NOMO-1 treated with dmso at 0.1 percent for 144 hours (cell line): ENCODE measurements around the gene KIN.
"Not testable (repeated sequence)": the region's sequence is repeated elsewhere in the genome, so short reads cannot be mapped to it uniquely, and the experiment has no call there.

ENCODE experiments used
- DNase-seq: peaks from one replicate; lab custom pipeline; 2025; ENCODE audit not compliant: unreplicated experiment; lab: John Stamatoyannopoulos, UW

Gene KIN, protein sequence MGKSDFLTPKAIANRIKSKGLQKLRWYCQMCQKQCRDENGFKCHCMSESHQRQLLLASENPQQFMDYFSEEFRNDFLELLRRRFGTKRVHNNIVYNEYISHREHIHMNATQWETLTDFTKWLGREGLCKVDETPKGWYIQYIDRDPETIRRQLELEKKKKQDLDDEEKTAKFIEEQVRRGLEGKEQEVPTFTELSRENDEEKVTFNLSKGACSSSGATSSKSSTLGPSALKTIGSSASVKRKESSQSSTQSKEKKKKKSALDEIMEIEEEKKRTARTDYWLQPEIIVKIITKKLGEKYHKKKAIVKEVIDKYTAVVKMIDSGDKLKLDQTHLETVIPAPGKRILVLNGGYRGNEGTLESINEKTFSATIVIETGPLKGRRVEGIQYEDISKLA

DNA sequence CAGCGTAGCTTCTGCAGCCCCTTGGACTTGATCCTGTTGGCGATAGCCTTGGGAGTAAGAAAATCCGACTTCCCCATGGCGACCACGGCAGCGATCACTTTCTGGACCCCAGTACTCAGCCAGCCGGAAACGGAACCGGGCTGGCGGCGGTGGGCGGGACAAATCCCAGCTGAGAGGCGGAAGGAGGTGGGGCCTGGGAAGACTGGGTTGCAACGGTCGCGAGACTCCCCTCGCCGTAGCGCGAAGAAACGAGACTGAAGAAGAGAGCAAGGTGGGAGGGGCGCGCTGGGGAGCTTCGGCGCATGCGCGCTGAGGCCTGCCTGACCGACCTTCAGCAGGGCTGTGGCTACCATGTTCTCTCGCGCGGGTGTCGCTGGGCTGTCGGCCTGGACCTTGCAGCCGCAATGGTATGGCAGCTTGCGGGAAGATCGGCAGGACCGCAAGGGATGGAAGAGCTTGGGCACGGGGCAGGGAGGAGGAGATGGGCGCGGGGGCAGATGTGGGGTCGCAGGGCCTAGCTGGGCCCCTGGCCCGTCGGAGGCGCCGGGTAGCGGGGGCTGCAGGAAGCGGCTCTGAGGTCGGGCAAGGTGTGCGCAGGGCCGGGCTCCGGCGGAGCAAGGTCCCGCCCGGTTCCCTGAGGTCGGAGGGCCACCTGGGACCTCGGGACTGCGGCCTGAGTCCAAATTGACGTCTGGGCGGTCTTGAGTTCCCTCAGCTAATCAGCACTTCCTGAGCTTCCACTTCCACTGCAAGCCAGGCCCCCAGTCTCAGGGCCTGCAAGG is at the start of gene KIN, which contains the start of gene ATP5F1C:
Gene KIN (minus strand): TSS at position 137 of the 782 bp plus-strand sequence. CDS start 60 bp downstream, at position 77.
Gene ATP5F1C (plus strand): TSS at position 321 of the 782 bp plus-strand sequence. CDS start 31 bp downstream, at position 352.
- peak; percentile 96 for DNase-seq

DNA sequence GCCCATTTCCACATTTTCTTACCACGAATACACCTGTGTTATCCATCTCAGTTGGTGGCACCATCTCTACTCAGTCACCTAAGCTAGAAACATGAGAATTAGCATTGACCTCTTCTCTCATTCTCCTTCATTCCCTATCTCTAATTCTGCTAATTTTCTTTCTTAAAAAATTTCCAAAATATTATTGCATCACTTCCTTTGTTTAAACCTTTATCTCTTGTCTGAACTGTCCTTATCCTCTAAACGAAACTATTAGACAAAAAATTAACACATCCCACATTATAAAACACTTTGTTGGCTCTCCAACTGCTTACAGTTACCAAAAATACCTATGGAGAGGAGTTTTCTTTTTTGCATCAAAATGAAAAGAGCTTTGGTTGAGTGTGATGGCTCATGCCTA is 48.8 kb upstream of the KIN start:
- no peak for DNase-seq

GRCh38 chr10:7834262-7834661 is 46.5 kb upstream of the KIN start:
- DNase-seq: no peak

GRCh38 chr10:7833210-7833609 is 45.4 kb upstream of the KIN start:
- no peak for DNase-seq

DNA sequence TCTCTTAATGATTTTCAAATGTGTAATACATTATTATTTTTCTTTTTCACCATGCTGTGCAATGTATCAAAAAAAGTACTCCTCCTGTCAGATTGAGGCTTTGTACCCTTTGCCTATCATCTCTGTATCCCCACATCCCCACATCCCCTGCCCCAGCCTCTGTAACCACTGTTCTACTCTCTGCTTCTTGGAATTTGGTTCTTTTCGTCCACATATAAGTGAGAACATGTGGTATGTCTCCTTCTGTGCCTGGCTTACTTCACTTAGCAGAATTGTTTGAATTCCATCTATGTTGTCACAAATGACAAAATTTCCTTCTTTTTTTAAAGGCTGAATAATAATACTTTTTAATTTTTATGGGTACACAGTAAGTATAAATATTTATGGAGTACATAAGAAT is 44.3 kb upstream of the KIN start:
- no peak for DNase-seq

DNA sequence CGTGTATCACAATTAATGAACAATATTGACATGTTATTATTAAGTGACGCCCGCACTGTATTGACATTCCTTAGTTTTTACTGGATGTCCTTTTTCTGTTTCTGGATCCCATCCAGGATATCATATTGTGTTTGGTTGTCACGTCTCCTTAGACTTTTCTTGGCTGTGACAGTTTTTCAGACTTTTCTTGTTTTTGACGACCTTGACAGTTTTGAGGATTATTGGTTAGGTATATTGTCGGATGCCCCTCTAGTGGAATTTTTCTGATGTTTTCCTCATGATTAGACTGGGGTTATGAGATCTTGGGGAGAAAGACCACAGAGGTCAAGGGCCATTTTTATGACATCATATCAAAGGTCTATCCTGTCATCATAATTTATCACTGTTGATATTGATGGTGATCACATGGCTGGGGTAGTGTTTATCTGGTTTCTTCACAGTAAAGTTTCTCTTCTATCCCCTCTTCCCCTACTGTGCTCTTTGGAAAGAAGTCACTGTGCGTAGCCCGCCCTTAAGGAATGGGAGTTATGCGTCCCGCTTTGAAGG is 41.6 kb upstream of the KIN start:
- DNase-seq: no peak

DNA sequence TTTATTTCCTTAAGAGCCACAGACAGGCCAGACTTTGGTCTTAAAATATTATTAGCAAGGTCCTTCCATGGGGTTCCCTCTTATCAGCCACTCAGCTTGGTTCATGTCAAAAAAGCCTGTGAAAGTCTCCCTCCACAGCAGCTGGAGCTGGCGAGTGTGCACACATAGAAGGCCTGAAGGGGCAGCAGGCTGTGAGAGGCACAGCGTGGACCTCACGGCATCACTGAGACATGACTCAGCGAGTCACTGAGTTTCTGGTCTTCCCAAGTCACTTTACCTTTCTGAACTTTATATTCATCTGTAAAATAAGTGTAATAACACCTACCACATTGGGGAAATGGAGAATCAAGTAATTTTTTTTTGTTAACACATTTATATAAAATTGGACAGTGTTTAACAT is 39.2 kb upstream of the KIN start:
- no peak for DNase-seq

GRCh38 chr10:7824251-7824650 is 36.5 kb upstream of the KIN start:
- no peak for DNase-seq

DNA sequence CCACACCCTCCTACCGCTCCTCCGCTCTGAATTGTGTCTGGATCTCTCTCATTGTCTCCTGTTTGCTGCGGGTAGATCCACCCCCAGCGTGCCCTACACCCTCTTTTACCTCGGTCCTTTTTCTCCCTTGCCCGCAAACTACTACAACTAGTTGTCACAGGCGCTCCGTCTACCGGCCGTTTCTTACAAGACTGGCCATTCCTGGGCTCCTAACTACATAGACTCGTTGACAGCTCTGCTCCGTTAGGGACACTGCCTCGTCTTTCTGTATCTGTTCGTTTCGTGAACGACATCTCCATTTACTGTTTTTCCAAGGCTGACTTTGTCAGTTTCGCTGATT is 31.3 kb upstream of the KIN start:
- peak; percentile 17 for DNase-seq

- DNase-seq: peak; percentile 80
Measured at GRCh38 chr10:7818295-7819120, 30.7 kb upstream of the KIN start, which contains the start of gene TAF3. TAF3 (plus strand) TSS chr10:7818505; CDS start chr10:7818710, 205 bp downstream.

- no peak for DNase-seq
Measured at GRCh38 chr10:7817984-7818294, 30.1 kb upstream of the KIN start.

DNA sequence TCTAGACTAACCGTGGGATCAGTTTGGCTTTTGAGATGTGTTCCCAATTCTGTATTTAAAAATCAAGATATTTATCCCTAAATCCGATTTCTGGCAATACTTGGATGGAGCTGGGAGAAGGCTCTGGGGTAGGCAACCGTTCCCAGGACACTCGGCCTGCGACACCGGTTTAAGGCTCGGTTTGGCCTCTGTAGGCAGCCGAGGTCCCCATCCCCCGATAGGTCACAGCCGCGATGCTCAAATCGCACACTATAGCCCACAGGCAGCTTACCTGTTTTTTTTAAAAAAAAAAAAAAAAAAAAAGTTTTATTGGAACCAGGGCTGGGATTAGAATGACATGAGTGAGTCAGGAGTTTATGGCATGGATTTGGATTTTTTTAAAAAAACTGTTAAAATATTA is 29.8 kb upstream of the KIN start:
- DNase-seq: no peak

- no peak for DNase-seq
Measured at GRCh38 chr10:7813481-7813880, 25.7 kb upstream of the KIN start.

DNA sequence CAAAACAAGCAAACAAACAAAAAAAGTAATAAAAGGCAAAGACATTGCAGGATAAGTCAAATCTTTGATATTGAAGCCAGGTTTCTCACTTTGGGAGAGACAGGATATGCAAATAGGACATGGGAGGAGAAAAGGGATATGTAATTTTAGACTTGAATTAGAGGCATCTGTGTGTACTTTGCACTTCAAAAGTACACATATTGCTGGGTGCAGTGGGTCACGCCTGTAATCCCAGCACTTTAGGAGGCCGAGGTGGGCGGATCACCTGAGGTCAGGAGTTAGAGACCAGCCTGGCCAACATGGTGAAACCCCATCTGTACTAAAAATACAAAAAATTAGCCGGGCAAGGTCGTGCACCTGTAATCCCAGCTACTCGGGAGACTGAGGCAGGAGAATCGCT is 23.9 kb upstream of the KIN start:
- DNase-seq: not testable (repeated sequence)

GRCh38 chr10:7811000-7811399 is 23.2 kb upstream of the KIN start:
- DNase-seq: no peak

DNA sequence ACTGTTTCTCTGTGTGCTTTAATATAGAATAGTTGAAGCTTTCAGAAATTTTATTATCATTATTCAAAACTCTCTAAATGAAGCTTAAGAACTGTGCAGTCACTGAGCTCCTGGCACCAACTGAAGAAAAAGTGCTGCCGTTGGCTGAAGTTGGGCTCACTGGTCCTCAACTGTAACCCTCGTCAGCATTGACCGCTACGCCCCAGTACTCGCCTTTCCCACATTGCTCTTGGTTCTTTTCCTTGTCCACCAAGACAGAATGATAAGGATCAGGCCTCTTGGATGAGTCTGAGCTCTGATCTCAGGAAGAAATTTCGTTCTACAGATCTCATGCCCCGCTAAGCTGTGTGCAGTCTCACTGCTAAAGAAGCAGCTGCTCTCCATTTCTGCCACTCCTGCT is 22.6 kb upstream of the KIN start:
- no peak for DNase-seq

DNA sequence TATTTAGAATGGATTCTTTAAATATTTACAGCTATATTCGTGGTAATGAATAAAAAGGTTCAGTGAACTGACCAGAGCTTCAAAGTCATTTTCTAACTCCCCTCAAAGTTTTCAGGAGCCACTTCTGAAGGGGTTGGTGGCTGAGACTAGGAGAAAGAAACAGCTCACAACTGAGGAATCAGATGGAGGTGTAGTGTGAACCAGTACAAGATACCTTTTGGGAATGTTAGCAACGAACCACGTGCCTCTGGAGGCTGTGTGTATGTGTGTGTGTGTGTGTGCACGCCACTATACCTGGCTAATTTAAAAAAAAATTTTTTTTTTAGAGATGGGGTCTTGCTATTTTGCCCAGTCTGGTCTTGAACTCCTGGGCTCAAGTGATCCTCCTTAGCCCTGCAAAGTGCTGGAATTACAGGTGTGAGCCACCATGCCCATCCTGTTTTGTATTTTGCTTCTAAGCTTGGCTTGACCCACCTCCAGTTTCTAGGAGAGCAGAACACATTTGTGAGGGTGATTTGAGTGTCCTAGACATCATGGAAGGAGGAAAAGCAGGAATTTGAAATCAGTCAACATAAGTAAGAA is 21.0 kb upstream of the KIN start:
- DNase-seq: no peak

DNA sequence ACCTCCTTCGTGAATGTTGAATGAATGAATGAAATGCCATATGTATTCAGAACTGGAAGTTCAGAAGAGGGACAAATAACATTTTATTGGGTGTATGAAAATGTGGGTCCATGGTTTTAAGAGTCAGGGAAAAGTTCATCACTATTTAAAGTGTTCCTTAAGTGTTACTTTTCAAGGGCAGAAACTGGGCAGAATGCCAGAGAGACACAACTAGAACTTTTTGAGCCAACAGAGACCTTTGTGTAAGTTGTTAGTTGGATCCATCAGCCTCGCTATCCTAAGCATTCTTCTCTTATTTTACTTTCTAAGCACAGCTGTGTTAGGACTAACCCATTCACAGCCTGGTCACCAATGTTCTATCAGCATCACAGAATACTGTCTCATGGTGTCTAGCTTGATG is 16.9 kb upstream of the KIN start:
- no peak for DNase-seq

GRCh38 chr10:7804216-7804615 is 16.4 kb upstream of the KIN start:
- DNase-seq: no peak

GRCh38 chr10:7802606-7803005 is 14.8 kb upstream of the KIN start:
- DNase-seq: no peak

GRCh38 chr10:7797582-7797981 is 9.8 kb upstream of the KIN start:
- no peak for DNase-seq
